ENCODE data around the gene ENOSF1. TPM values are rescaled to one million over a fixed set of nuclear protein-coding genes. Genes with fewer than 3 reads are reported as not detected.
"Not testable (repeated sequence)": the region's sequence is repeated elsewhere in the genome, so short reads cannot be mapped to it uniquely, and the experiment has no call there.

Gene ENOSF1
- total RNA-seq, 4 donors from 2014 or later = 44.5 to 97.3 (median 74.2) TPM

DNA sequence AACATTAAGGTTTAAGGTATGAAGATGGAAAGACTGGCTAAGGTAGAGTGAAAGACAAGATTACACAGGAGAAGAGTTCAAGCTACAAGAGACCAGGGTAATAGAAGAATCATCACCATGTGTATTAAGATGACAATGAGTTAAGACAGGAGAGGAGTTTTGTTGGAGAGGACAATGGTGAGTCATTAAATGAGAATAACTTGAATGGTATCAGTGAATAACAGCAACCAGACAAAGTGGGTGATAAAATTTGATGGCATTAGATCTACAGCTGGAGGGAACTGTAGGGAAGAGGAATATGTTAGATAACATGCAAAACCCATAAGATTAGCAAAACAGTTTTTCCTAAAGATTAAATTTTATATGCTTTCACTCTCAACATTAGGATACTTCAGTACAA, 18.8 kb upstream of the ENOSF1 start:
- Histone ChIP-seq H3K4me3 (no peak overlapping the region), H3K27ac (no peak overlapping the region), H3K4me1 (no peaks in the 10 kb centered on the region), H3K27me3 (no peaks in the 10 kb centered on the region), H3K9me3 (no peaks in the 10 kb centered on the region), H3K36me3 (peaks cover 0 to 8% (median 3%) of the 10 kb centered on the region in 4 donors)
- no peak for DNase-seq
- intact Hi-C loops (cut with DNase I; ENCODE audit: low total_unique reads) = no loop called here
- in situ Hi-C loops (cut with MboI; ENCODE audit: low pct_ligation_motif_present in 1 of 4, low pct_unique_long_range_greater_than_20kb in 1 of 4, low sequenced_read_pairs in 3 of 4) = no loop called here
- TF ChIP-seq POLR2AphosphoS5 (IDR thresholded peaks at IDR 0.05) (no peak), POLR2A (IDR thresholded peaks at IDR 0.05) (no peak), EP300 (IDR thresholded peaks at IDR 0.05; ENCODE audit: low read depth) (no peak)
- TF ChIP-seq, protein P1, sequence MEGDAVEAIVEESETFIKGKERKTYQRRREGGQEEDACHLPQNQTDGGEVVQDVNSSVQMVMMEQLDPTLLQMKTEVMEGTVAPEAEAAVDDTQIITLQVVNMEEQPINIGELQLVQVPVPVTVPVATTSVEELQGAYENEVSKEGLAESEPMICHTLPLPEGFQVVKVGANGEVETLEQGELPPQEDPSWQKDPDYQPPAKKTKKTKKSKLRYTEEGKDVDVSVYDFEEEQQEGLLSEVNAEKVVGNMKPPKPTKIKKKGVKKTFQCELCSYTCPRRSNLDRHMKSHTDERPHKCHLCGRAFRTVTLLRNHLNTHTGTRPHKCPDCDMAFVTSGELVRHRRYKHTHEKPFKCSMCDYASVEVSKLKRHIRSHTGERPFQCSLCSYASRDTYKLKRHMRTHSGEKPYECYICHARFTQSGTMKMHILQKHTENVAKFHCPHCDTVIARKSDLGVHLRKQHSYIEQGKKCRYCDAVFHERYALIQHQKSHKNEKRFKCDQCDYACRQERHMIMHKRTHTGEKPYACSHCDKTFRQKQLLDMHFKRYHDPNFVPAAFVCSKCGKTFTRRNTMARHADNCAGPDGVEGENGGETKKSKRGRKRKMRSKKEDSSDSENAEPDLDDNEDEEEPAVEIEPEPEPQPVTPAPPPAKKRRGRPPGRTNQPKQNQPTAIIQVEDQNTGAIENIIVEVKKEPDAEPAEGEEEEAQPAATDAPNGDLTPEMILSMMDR (IDR thresholded peaks at IDR 0.05) = no peak

DNA sequence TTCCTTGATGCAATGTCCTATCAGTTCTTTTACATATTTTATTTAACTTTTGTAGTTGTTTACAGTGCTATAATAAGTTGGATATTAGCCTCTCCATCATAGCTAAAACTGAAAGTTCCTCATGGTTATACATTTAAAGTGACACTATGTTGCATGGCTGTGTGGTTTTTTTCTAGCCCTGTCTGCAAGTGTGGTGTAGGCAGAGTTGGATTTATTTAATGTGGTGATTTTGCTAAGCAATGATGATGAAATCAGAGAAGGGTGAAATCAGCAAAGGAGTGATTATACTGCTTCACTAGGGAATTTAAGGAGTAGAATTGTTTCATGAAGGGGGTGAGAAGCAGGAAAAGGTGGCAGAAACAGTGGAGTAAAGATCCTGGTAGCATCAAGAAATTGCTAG, 18.3 kb upstream of the ENOSF1 start:
- DNase-seq = no peak
- Histone ChIP-seq H3K27me3 (no peaks in the 10 kb centered on the region), H3K36me3 (peaks cover 0 to 8% (median 1%) of the 10 kb centered on the region in 4 donors), H3K9me3 (no peaks in the 10 kb centered on the region), H3K27ac (no peak overlapping the region), H3K4me3 (no peak overlapping the region), H3K4me1 (no peaks in the 10 kb centered on the region)
- intact Hi-C loops (cut with DNase I; ENCODE audit: low total_unique reads) (no loop called here), in situ Hi-C loops (cut with MboI; ENCODE audit: low pct_ligation_motif_present in 1 of 4, low pct_unique_long_range_greater_than_20kb in 1 of 4, low sequenced_read_pairs in 3 of 4) (no loop called here)
- TF ChIP-seq POLR2A (IDR thresholded peaks at IDR 0.05) (no peak), EP300 (IDR thresholded peaks at IDR 0.05; ENCODE audit: low read depth) (no peak), POLR2AphosphoS5 (IDR thresholded peaks at IDR 0.05) (no peak)
- TF ChIP-seq, protein P1 (IDR thresholded peaks at IDR 0.05) = no peak

DNA sequence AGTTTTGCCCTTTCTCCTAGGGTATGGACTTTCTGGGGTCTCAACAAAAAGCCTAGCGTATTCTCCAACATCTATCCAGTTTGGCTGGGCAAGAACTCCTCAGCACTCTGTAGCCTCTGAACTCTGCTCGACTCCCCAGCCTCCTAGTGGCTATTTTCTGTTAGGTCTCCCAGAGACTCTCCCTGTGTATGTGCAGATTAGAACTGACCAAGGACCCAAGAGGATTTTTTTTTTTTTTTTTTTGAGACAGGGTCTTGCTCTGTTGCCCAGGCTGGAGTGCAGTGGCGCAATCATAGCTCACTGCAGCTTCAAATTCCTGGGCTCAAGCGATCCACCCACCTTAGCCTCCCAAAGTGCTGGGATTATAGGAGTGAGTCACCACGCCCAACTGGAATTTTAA, 17.7 kb upstream of the ENOSF1 start:
- H3K27me3 ChIP-seq; in situ Hi-C loops (cut with MboI; ENCODE audit: low pct_ligation_motif_present in 1 of 4, low pct_unique_long_range_greater_than_20kb in 1 of 4, low sequenced_read_pairs in 3 of 4); H3K4me1 ChIP-seq; intact Hi-C loops (cut with DNase I; ENCODE audit: low total_unique reads); H3K27ac ChIP-seq; DNase-seq; H3K4me3 ChIP-seq; H3K9me3 ChIP-seq; H3K36me3 ChIP-seq: not testable (repeated sequence)
- TF ChIP-seq, protein P1 (IDR thresholded peaks at IDR 0.05) = peak in 1 of 5 experiments; percentile 25
- 91 to 96% methylated on average over 4 to 5 of the region's 5 CpGs for WGBS, 2 donors (ENCODE audit: low coverage in 1 of 2)

GRCh38 chr18:725646-726045, 13.2 kb upstream of the ENOSF1 start:
- WGBS, 2 donors (ENCODE audit: low coverage in 1 of 2) = 95 to 100% methylated on average over 1 to 9 of the region's 9 CpGs
- H3K36me3 ChIP-seq = peaks cover 0 to 5% (median 0%) of the 10 kb centered on the region in 4 donors
- H3K9me3 ChIP-seq = no peaks in the 10 kb centered on the region
- no peak overlapping the region for H3K27ac ChIP-seq
- in situ Hi-C loops (cut with MboI; ENCODE audit: low pct_ligation_motif_present in 1 of 4, low pct_unique_long_range_greater_than_20kb in 1 of 4, low sequenced_read_pairs in 3 of 4) = no loop called here
- no peaks in the 10 kb centered on the region for H3K27me3 ChIP-seq
- no peak for TF ChIP-seq EP300 (IDR thresholded peaks at IDR 0.05; ENCODE audit: low read depth)
- TF ChIP-seq POLR2A (IDR thresholded peaks at IDR 0.05) = no peak
- TF ChIP-seq POLR2AphosphoS5 (IDR thresholded peaks at IDR 0.05) = no peak
- no peak for DNase-seq
- intact Hi-C loops (cut with DNase I; ENCODE audit: low total_unique reads) = no loop called here
- no peaks in the 10 kb centered on the region for H3K4me1 ChIP-seq
- no peak overlapping the region for H3K4me3 ChIP-seq

DNA sequence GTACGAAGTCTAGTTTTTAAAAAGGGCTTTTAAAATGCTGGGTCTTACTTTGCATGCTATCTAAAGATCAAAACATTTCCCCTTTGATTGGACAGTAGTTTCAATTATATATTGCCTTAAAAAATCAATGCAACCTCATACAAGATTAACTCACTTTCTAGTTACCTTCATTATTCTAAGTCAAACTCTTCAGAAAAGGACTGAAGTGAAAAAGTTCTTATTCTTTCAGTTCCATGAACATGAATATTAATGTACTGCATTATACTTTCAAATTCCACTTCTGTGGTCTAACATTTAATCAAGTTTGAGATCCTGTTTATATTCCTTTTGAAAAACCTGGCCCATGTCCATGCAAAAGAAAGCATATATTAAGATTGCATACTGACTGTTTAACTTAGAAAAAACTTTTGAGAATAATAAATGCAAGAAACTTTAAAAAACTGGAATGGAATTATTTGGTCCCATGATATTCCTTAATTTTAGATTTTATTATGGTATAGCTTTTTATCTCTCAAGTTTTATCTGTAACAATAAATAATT, 11.2 kb upstream of the ENOSF1 start:
- in situ Hi-C loops (cut with MboI; ENCODE audit: low pct_ligation_motif_present in 1 of 4, low pct_unique_long_range_greater_than_20kb in 1 of 4, low sequenced_read_pairs in 3 of 4) (no loop called here), intact Hi-C loops (cut with DNase I; ENCODE audit: low total_unique reads) (no loop called here)
- WGBS, 2 donors (ENCODE audit: low coverage in 1 of 2) = 89 to 95% methylated on average over 1 of the region's 1 CpG
- no peak for DNase-seq
- H3K9me3 ChIP-seq = no peaks in the 10 kb centered on the region
- peaks cover 0 to 5% (median 0%) of the 10 kb centered on the region in 4 donors for H3K36me3 ChIP-seq
- H3K27me3 ChIP-seq = no peaks in the 10 kb centered on the region
- H3K4me3 ChIP-seq = no peak overlapping the region
- TF ChIP-seq, protein P1 (IDR thresholded peaks at IDR 0.05) = no peak
- TF ChIP-seq POLR2AphosphoS5 (IDR thresholded peaks at IDR 0.05) = no peak
- no peak for TF ChIP-seq EP300 (IDR thresholded peaks at IDR 0.05; ENCODE audit: low read depth)
- no peak for TF ChIP-seq POLR2A (IDR thresholded peaks at IDR 0.05)
- no peaks in the 10 kb centered on the region for H3K4me1 ChIP-seq
- no peak overlapping the region for H3K27ac ChIP-seq

Measured in transverse colon (tissue), 4 donors.